ENCODE measurements around the gene SP3.
"Not testable (repeated sequence)": the region's sequence is repeated elsewhere in the genome, so short reads cannot be mapped to it uniquely, and the experiment has no call there.

The SP3 gene

GRCh38 chr2:173891315-173892037 lies 73.7 kb downstream of the SP3 start:
- no peak for DNase-seq (ENCODE audit: low read depth)

- DNase-seq (ENCODE audit: low read depth) = not testable (repeated sequence)
Measured at GRCh38 chr2:173889464-173889863, 75.7 kb downstream of the SP3 start.

- no peak for DNase-seq (ENCODE audit: low read depth)
Measured at GRCh38 chr2:173886613-173887012, 78.6 kb downstream of the SP3 start.

- DNase-seq (ENCODE audit: low read depth) = no peak
Measured at GRCh38 chr2:173884025-173884802, 81.0 kb downstream of the SP3 start.

- DNase-seq (ENCODE audit: low read depth) = no peak
Measured at GRCh38 chr2:173881886-173882285, 83.3 kb downstream of the SP3 start.

GRCh38 chr2:173881461-173881860 lies 83.7 kb downstream of the SP3 start:
- no peak for DNase-seq (ENCODE audit: low read depth)

GRCh38 chr2:173880561-173880960 lies 84.6 kb downstream of the SP3 start:
- DNase-seq (ENCODE audit: low read depth) = no peak

- DNase-seq (ENCODE audit: low read depth) = no peak
Measured at GRCh38 chr2:173876833-173877413, 88.2 kb downstream of the SP3 start.

GRCh38 chr2:173874894-173875237 lies 90.3 kb downstream of the SP3 start:
- DNase-seq (ENCODE audit: low read depth) = no peak

GRCh38 chr2:173874003-173874893 lies 90.9 kb downstream of the SP3 start:
- DNase-seq (ENCODE audit: low read depth) = no peak

- DNase-seq (ENCODE audit: low read depth) = no peak
Measured at GRCh38 chr2:173872714-173873113, 92.5 kb downstream of the SP3 start.

- no peak for DNase-seq (ENCODE audit: low read depth)
Measured at GRCh38 chr2:173869244-173870229, 95.6 kb downstream of the SP3 start.

- no peak for DNase-seq (ENCODE audit: low read depth)
Measured at GRCh38 chr2:173868406-173868805, 96.8 kb downstream of the SP3 start.

GRCh38 chr2:173866874-173867618 lies 98.1 kb downstream of the SP3 start:
- no peak for DNase-seq (ENCODE audit: low read depth)

GRCh38 chr2:173865971-173866873 lies 99.0 kb downstream of the SP3 start:
- DNase-seq (ENCODE audit: low read depth) = no peak

GRCh38 chr2:173862612-173863217 lies 102.5 kb downstream of the SP3 start:
- DNase-seq (ENCODE audit: low read depth) = no peak

- DNase-seq (ENCODE audit: low read depth) = no peak
Measured at GRCh38 chr2:173860566-173860965, 104.6 kb downstream of the SP3 start.

- no peak for DNase-seq (ENCODE audit: low read depth)
Measured at GRCh38 chr2:173860082-173860481, 105.1 kb downstream of the SP3 start.

GRCh38 chr2:173858291-173858731 lies 106.9 kb downstream of the SP3 start:
- DNase-seq (ENCODE audit: low read depth) = no peak
